ENCODE results near the gene ERP44. TPM values are rescaled to one million over a fixed set of nuclear protein-coding genes. Genes with fewer than 3 reads are reported as not detected.

ERP44 gene
- total and polyA plus RNA-seq, 8 donors = 24.7 to 37.3 (median 31.5) TPM

DNA sequence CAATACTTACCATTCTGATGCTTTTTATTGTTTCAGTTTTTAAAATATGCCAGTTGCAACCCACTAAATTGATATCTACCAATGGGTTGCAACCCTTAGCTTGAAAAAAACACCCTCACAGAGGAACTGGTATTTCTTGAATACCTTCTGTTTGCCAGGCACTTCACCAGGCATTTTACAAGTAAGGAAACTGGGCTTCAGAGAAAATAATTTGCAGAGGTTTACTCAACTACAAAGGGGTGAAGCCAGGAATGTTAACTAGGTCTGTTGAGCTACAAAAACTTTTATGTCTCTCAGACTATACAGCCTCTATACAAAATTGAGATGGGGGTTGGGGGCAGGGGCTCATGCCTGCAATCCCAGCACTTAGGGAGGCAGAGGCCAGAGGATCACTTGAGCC lies 127.4 kb downstream of the ERP44 start:
- ATAC-seq = peak; percentile 69
- TF ChIP-seq, protein P1, sequence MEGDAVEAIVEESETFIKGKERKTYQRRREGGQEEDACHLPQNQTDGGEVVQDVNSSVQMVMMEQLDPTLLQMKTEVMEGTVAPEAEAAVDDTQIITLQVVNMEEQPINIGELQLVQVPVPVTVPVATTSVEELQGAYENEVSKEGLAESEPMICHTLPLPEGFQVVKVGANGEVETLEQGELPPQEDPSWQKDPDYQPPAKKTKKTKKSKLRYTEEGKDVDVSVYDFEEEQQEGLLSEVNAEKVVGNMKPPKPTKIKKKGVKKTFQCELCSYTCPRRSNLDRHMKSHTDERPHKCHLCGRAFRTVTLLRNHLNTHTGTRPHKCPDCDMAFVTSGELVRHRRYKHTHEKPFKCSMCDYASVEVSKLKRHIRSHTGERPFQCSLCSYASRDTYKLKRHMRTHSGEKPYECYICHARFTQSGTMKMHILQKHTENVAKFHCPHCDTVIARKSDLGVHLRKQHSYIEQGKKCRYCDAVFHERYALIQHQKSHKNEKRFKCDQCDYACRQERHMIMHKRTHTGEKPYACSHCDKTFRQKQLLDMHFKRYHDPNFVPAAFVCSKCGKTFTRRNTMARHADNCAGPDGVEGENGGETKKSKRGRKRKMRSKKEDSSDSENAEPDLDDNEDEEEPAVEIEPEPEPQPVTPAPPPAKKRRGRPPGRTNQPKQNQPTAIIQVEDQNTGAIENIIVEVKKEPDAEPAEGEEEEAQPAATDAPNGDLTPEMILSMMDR (IDR thresholded peaks at IDR 0.05) = no peak
- DNase-seq = peak in 2 of 4 donors; percentile 14 to 50
- Histone ChIP-seq H3K36me3 (peaks cover 0 to 30% of the 10 kb centered on the region in 2 donors), H3K4me3 (no peak overlapping the region), H3K9me3 (no peaks in the 10 kb centered on the region), H3K4me1 (peaks cover 0 to 5% of the 10 kb centered on the region in 2 donors), H3K27me3 (no peaks in the 10 kb centered on the region), H3K27ac (no peak overlapping the region)
- intact Hi-C loops (cut with DNase I) = no loop called here

GRCh38 chr9:99970481-99970880 lies 128.3 kb downstream of the ERP44 start:
- intact Hi-C loops (cut with DNase I) = no loop called here
- TF ChIP-seq, protein P1 (IDR thresholded peaks at IDR 0.05) = no peak
- no peak overlapping the region for H3K27ac ChIP-seq
- ATAC-seq (no peak), DNase-seq (no peak)
- H3K9me3 ChIP-seq = no peaks in the 10 kb centered on the region
- H3K4me1 ChIP-seq = peaks cover 0 to 5% of the 10 kb centered on the region in 2 donors
- no peak overlapping the region for H3K4me3 ChIP-seq
- H3K27me3 ChIP-seq = no peaks in the 10 kb centered on the region
- H3K36me3 ChIP-seq = peaks cover 0 to 30% of the 10 kb centered on the region in 2 donors

- Histone ChIP-seq H3K9me3 (no peaks in the 10 kb centered on the region), H3K27me3 (no peaks in the 10 kb centered on the region), H3K4me3 (no peak overlapping the region), H3K27ac (no peak overlapping the region), H3K4me1 (peaks cover 0 to 2% of the 10 kb centered on the region in 2 donors), H3K36me3 (peaks cover 0 to 30% of the 10 kb centered on the region in 2 donors)
- intact Hi-C loops (cut with DNase I) = no loop called here
- TF ChIP-seq, protein P1 (IDR thresholded peaks at IDR 0.05) = no peak
- ATAC-seq (no peak), DNase-seq (no peak)
Observed at GRCh38 chr9:99967457-99967856, 131.3 kb downstream of the ERP44 start.

GRCh38 chr9:99966716-99967115 lies 132.1 kb downstream of the ERP44 start:
- Histone ChIP-seq H3K4me1 (no peaks in the 10 kb centered on the region), H3K36me3 (peaks cover 0 to 34% of the 10 kb centered on the region in 2 donors), H3K4me3 (no peak overlapping the region), H3K27me3 (no peaks in the 10 kb centered on the region), H3K27ac (no peak overlapping the region), H3K9me3 (no peaks in the 10 kb centered on the region)
- TF ChIP-seq, protein P1 (IDR thresholded peaks at IDR 0.05) = no peak
- DNase-seq (no peak), ATAC-seq (peak; percentile 71)
- intact Hi-C loops (cut with DNase I) = no loop called here

- intact Hi-C loops (cut with DNase I) = no loop called here
- no peak overlapping the region for H3K4me3 ChIP-seq
- ATAC-seq = no peak
- H3K27me3 ChIP-seq = no peaks in the 10 kb centered on the region
- peaks cover 0 to 41% of the 10 kb centered on the region in 2 donors for H3K36me3 ChIP-seq
- H3K27ac ChIP-seq = no peak overlapping the region
- no peaks in the 10 kb centered on the region for H3K9me3 ChIP-seq
- no peak for DNase-seq
- H3K4me1 ChIP-seq = no peaks in the 10 kb centered on the region
- TF ChIP-seq, protein P1 (IDR thresholded peaks at IDR 0.05) = no peak
Observed at GRCh38 chr9:99966001-99966400, 132.8 kb downstream of the ERP44 start.

Data from left lung (tissue), 10 donors.